ENCODE data around the gene SOX6. TPM values are rescaled to one million over a fixed set of nuclear protein-coding genes. Genes with fewer than 3 reads are reported as not detected.

The SOX6 gene
- total and polyA plus RNA-seq, 2 of the 13 experiments (the other 11 are each of a cell fraction or from before 2014, with no cell fraction given): 2.6 to 11.2 TPM

DNA sequence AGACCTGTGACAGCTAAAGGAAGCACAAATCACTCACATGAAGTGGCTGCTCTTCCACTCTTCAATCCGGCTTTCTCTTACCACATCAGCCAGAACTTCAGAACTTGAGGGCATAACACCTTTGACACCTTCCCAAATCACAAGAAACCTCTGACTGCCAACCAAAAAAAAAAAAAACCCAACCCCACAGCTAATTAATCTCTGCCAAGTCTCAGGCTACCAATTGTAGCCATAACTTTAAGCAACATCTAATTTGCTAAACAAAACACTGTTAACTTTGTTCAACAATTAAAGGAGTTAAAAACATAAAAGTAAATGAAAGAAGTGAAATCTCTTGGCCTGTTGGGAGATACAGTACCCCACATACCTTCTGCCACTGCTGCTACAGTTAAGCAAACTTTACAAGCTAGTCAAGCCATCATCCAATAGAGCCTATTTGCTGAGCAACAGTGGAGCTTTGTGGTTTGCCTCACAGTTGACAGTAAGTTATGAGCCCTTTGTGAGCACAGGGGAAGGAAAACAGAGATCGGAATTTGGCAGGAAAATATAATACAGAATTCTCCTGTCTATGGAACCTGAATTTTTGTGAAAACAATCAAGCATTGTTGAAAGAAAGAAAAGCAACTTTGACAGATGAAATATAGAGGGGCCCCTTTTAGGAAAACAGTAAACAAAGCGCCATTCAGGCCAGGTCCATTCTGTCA, at the start of gene SOX6 (continued):
- TF ChIP-seq BCL3 (CRISPR knock-in tag; IDR thresholded peaks at IDR 0.05): no peak
- TF ChIP-seq, protein P1, sequence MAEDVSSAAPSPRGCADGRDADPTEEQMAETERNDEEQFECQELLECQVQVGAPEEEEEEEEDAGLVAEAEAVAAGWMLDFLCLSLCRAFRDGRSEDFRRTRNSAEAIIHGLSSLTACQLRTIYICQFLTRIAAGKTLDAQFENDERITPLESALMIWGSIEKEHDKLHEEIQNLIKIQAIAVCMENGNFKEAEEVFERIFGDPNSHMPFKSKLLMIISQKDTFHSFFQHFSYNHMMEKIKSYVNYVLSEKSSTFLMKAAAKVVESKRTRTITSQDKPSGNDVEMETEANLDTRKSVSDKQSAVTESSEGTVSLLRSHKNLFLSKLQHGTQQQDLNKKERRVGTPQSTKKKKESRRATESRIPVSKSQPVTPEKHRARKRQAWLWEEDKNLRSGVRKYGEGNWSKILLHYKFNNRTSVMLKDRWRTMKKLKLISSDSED (CRISPR knock-in tag; IDR thresholded peaks at IDR 0.05): no peak
- TF ChIP-seq, protein P2, sequence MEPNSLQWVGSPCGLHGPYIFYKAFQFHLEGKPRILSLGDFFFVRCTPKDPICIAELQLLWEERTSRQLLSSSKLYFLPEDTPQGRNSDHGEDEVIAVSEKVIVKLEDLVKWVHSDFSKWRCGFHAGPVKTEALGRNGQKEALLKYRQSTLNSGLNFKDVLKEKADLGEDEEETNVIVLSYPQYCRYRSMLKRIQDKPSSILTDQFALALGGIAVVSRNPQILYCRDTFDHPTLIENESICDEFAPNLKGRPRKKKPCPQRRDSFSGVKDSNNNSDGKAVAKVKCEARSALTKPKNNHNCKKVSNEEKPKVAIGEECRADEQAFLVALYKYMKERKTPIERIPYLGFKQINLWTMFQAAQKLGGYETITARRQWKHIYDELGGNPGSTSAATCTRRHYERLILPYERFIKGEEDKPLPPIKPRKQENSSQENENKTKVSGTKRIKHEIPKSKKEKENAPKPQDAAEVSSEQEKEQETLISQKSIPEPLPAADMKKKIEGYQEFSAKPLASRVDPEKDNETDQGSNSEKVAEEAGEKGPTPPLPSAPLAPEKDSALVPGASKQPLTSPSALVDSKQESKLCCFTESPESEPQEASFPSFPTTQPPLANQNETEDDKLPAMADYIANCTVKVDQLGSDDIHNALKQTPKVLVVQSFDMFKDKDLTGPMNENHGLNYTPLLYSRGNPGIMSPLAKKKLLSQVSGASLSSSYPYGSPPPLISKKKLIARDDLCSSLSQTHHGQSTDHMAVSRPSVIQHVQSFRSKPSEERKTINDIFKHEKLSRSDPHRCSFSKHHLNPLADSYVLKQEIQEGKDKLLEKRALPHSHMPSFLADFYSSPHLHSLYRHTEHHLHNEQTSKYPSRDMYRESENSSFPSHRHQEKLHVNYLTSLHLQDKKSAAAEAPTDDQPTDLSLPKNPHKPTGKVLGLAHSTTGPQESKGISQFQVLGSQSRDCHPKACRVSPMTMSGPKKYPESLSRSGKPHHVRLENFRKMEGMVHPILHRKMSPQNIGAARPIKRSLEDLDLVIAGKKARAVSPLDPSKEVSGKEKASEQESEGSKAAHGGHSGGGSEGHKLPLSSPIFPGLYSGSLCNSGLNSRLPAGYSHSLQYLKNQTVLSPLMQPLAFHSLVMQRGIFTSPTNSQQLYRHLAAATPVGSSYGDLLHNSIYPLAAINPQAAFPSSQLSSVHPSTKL (CRISPR knock-in tag; IDR thresholded peaks at IDR 0.05): peak; percentile 72
- TF ChIP-seq ZNF616 (CRISPR knock-in tag; IDR thresholded peaks at IDR 0.05; ENCODE audit: low read depth): no peak
- TF ChIP-seq ZNF512B (CRISPR knock-in tag; IDR thresholded peaks at IDR 0.05; ENCODE audit: borderline replicate concordance): no peak
- no peak for TF ChIP-seq HMGXB4 (CRISPR knock-in tag; IDR thresholded peaks at IDR 0.05; ENCODE audit: borderline replicate concordance in 1 of 2, low read depth in 1 of 2)
- TF ChIP-seq ZNF207 (IDR thresholded peaks at IDR 0.05; ENCODE audit: borderline replicate concordance): no peak
- no peak for TF ChIP-seq RBFOX2 (IDR thresholded peaks at IDR 0.05; ENCODE audit: low read depth, low read length)
- TF ChIP-seq NFIC (IDR thresholded peaks at IDR 0.05; ENCODE audit: low read length): peak; percentile 32; the same call in 1 of the 2 replicates
- TF ChIP-seq, protein P3, sequence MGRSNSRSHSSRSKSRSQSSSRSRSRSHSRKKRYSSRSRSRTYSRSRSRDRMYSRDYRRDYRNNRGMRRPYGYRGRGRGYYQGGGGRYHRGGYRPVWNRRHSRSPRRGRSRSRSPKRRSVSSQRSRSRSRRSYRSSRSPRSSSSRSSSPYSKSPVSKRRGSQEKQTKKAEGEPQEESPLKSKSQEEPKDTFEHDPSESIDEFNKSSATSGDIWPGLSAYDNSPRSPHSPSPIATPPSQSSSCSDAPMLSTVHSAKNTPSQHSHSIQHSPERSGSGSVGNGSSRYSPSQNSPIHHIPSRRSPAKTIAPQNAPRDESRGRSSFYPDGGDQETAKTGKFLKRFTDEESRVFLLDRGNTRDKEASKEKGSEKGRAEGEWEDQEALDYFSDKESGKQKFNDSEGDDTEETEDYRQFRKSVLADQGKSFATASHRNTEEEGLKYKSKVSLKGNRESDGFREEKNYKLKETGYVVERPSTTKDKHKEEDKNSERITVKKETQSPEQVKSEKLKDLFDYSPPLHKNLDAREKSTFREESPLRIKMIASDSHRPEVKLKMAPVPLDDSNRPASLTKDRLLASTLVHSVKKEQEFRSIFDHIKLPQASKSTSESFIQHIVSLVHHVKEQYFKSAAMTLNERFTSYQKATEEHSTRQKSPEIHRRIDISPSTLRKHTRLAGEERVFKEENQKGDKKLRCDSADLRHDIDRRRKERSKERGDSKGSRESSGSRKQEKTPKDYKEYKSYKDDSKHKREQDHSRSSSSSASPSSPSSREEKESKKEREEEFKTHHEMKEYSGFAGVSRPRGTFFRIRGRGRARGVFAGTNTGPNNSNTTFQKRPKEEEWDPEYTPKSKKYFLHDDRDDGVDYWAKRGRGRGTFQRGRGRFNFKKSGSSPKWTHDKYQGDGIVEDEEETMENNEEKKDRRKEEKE (IDR thresholded peaks at IDR 0.05): no peak
- TF ChIP-seq HNF1B (CRISPR knock-in tag; IDR thresholded peaks at IDR 0.05): no peak
